Endothelial cell of umbilical vein (primary cell): ENCODE measurements around the gene TIMM29.

ENCODE experiments used
- POLR2AphosphoS5 ChIP-seq: IDR thresholded peaks from 2 replicates; pipeline ENCODE4 v1.6.1; 2012; ENCODE audit warnings: low read depth, mild to moderate bottlenecking, control low read depth, low read length, moderate library complexity; ENCODE audit not compliant: insufficient read depth
- TF ChIP-seq, protein P1 (sequence below), 2 donors: IDR thresholded peaks; 1 replicate in 1 of 2; 2 replicates in 1 of 2; pipeline ENCODE4 v1.5.1; 2011; ENCODE audit warnings: low read length in 2 of 2, mild to moderate bottlenecking in 2 of 2, moderate library complexity in 2 of 2, control low read depth in 1 of 2, inconsistent platforms in 1 of 2, low read depth in 1 of 2; ENCODE audit not compliant: insufficient read depth in 1 of 2; ENCODE audit errors: extremely low read depth in 1 of 2

DNA sequence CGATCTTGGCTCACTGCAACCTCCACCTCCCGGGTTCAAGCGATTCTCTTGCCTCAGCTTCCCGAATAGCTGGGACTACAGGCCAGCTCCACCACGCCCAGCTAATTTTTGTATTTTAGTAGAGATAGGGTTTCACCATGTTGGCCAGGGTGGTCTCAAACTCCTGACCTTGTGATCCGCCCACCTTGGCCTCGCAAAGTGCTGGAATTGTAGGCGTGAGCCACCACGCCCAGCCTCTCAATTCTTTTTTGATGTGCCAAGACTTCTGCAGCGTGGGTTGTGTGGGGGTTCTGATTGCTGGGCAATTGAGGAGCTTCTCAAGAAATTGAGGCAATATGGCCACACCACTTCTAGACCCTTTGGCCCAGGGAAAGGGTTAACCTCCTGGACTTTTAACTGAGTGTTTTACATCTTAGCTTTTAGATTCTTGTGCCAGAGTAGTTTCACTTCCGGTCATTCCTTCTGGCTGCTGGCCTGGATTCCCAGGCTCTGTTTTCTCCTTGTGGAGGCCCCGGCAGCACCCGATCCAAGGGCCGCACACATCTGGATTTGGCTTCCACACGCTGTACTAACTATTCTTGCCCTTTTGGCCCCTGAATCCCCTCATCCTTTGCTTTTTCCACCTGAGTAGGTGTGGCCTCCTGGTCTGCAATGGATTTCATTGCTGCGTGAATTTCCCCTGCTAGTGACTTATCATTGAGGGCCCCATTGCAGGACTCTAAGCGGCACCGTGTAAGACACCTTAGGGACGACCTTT, 46.9 kb downstream of the TIMM29 start:
- TF ChIP-seq POLR2AphosphoS5, result no peak
- TF ChIP-seq, protein P1, sequence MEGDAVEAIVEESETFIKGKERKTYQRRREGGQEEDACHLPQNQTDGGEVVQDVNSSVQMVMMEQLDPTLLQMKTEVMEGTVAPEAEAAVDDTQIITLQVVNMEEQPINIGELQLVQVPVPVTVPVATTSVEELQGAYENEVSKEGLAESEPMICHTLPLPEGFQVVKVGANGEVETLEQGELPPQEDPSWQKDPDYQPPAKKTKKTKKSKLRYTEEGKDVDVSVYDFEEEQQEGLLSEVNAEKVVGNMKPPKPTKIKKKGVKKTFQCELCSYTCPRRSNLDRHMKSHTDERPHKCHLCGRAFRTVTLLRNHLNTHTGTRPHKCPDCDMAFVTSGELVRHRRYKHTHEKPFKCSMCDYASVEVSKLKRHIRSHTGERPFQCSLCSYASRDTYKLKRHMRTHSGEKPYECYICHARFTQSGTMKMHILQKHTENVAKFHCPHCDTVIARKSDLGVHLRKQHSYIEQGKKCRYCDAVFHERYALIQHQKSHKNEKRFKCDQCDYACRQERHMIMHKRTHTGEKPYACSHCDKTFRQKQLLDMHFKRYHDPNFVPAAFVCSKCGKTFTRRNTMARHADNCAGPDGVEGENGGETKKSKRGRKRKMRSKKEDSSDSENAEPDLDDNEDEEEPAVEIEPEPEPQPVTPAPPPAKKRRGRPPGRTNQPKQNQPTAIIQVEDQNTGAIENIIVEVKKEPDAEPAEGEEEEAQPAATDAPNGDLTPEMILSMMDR (IDR thresholded peaks at IDR 0.05; ENCODE audit: extremely low read depth in 1 of 2, insufficient read depth in 1 of 2, low read depth in 1 of 2, low read length in 2 of 2), result no peak
